ENCODE results near the gene TNFRSF1A. TPM values are rescaled to one million over a fixed set of nuclear protein-coding genes. Genes with fewer than 3 reads are reported as not detected.
A peak's percentile ranks its signal among the peaks of the same experiment; 100 is the strongest.

The TNFRSF1A gene
- total and polyA plus RNA-seq, 2 donors: 56.1 to 223 TPM

- Histone ChIP-seq H3K4me3 (ENCODE audit: low read depth, low read length) (no peak overlapping the region), H3K27ac (ENCODE audit: low read depth) (no peak overlapping the region), H3K4me1 (ENCODE audit: insufficient read depth) (peaks cover 2% of the 10 kb centered on the region), H3K36me3 (ENCODE audit: insufficient read depth) (peaks cover 5% of the 10 kb centered on the region)
- 79% methylated on average over 9 of the region's 9 CpGs for WGBS
- no peak for DNase-seq (ENCODE audit: extremely low spot score)
Measured at GRCh38 chr12:6333029-6333428, 8.8 kb downstream of the TNFRSF1A start.

- 79% methylated on average over 4 of the region's 4 CpGs for whole genome bisulfite sequencing
- H3K4me1 ChIP-seq (ENCODE audit: insufficient read depth): peaks cover 2% of the 10 kb centered on the region
- DNase-seq (ENCODE audit: extremely low spot score): no peak
Measured at GRCh38 chr12:6332459-6332858, 9.4 kb downstream of the TNFRSF1A start.

GRCh38 chr12:6330999-6331714, 10.7 kb downstream of the TNFRSF1A start:
- Histone ChIP-seq H3K27ac (ENCODE audit: low read depth) (no peak overlapping the region), H3K36me3 (ENCODE audit: insufficient read depth) (peaks cover 5% of the 10 kb centered on the region), H3K4me3 (ENCODE audit: low read depth, low read length) (no peak overlapping the region), H3K4me1 (ENCODE audit: insufficient read depth) (peaks cover 2% of the 10 kb centered on the region)
- DNase-seq (ENCODE audit: extremely low spot score): no peak
- WGBS: 84% methylated on average over 4 of the region's 4 CpGs

More at GRCh38 chr12:6332459-6332858, 9.4 kb downstream of the TNFRSF1A start:
- H3K4me3 ChIP-seq (ENCODE audit: low read depth, low read length): no peak overlapping the region
- peaks cover 5% of the 10 kb centered on the region for H3K36me3 ChIP-seq (ENCODE audit: insufficient read depth)
- no peak overlapping the region for H3K27ac ChIP-seq (ENCODE audit: low read depth)

- DNase-seq (ENCODE audit: extremely low spot score): no peak
- Histone ChIP-seq H3K36me3 (ENCODE audit: insufficient read depth) (peaks cover 5% of the 10 kb centered on the region), H3K4me3 (ENCODE audit: low read depth, low read length) (no peak overlapping the region), H3K4me1 (ENCODE audit: insufficient read depth) (no peaks in the 10 kb centered on the region), H3K27ac (ENCODE audit: low read depth) (no peak overlapping the region)
- 82% methylated on average over 5 of the region's 5 CpGs for WGBS
Measured at GRCh38 chr12:6330192-6330591, 11.7 kb downstream of the TNFRSF1A start.

- H3K27ac ChIP-seq (ENCODE audit: low read depth): no peak overlapping the region
- no peak overlapping the region for H3K4me3 ChIP-seq (ENCODE audit: low read depth, low read length)
- DNase-seq (ENCODE audit: extremely low spot score): no peak
- 70% methylated on average over 15 of the region's 15 CpGs for WGBS
- peaks cover 5% of the 10 kb centered on the region for H3K36me3 ChIP-seq (ENCODE audit: insufficient read depth)
- H3K4me1 ChIP-seq (ENCODE audit: insufficient read depth): no peaks in the 10 kb centered on the region
Measured at GRCh38 chr12:6329703-6330064, 12.2 kb downstream of the TNFRSF1A start.

- DNase-seq (ENCODE audit: extremely low spot score): no peak
- Histone ChIP-seq H3K27ac (ENCODE audit: low read depth) (no peak overlapping the region), H3K4me1 (ENCODE audit: insufficient read depth) (no peaks in the 10 kb centered on the region), H3K4me3 (ENCODE audit: low read depth, low read length) (no peak overlapping the region), H3K36me3 (ENCODE audit: insufficient read depth) (peaks cover 5% of the 10 kb centered on the region)
- 76% methylated on average over 75 of the region's 75 CpGs for WGBS
Measured at GRCh38 chr12:6328945-6329702, 12.8 kb downstream of the TNFRSF1A start.

GRCh38 chr12:6328045-6328779, 13.7 kb downstream of the TNFRSF1A start:
- no peak for DNase-seq (ENCODE audit: extremely low spot score)
- no peak overlapping the region for H3K27ac ChIP-seq (ENCODE audit: low read depth)
- 85% methylated on average over 10 of the region's 10 CpGs for WGBS
- peaks cover 5% of the 10 kb centered on the region for H3K36me3 ChIP-seq (ENCODE audit: insufficient read depth)
- no peaks in the 10 kb centered on the region for H3K4me1 ChIP-seq (ENCODE audit: insufficient read depth)
- H3K4me3 ChIP-seq (ENCODE audit: low read depth, low read length): no peak overlapping the region

- Histone ChIP-seq H3K36me3 (ENCODE audit: insufficient read depth) (peaks cover 5% of the 10 kb centered on the region), H3K4me1 (ENCODE audit: insufficient read depth) (no peaks in the 10 kb centered on the region), H3K4me3 (ENCODE audit: low read depth, low read length) (no peak overlapping the region), H3K27ac (ENCODE audit: low read depth) (no peak overlapping the region)
- DNase-seq (ENCODE audit: extremely low spot score): no peak
- 55% methylated on average over 33 of the region's 33 CpGs for WGBS
Measured at GRCh38 chr12:6327229-6328041, 14.4 kb downstream of the TNFRSF1A start.

- WGBS: 40% methylated on average over 21 of the region's 21 CpGs
Measured at GRCh38 chr12:6326316-6327228, 15.3 kb downstream of the TNFRSF1A start.

GRCh38 chr12:6324936-6325750, 16.7 kb downstream of the TNFRSF1A start:
- Histone ChIP-seq H3K27ac (ENCODE audit: low read depth) (no peak overlapping the region), H3K36me3 (ENCODE audit: insufficient read depth) (peaks cover 5% of the 10 kb centered on the region), H3K4me3 (ENCODE audit: low read depth, low read length) (no peak overlapping the region), H3K4me1 (ENCODE audit: insufficient read depth) (no peaks in the 10 kb centered on the region)
- WGBS: 74% methylated on average over 6 of the region's 6 CpGs
- DNase-seq (ENCODE audit: extremely low spot score): no peak

More at GRCh38 chr12:6326316-6327228, 15.3 kb downstream of the TNFRSF1A start:
- Histone ChIP-seq H3K4me3 (ENCODE audit: low read depth, low read length) (no peak overlapping the region), H3K4me1 (ENCODE audit: insufficient read depth) (no peaks in the 10 kb centered on the region), H3K27ac (ENCODE audit: low read depth) (no peak overlapping the region), H3K36me3 (ENCODE audit: insufficient read depth) (peaks cover 5% of the 10 kb centered on the region)
- no peak for DNase-seq (ENCODE audit: extremely low spot score)

- 44% methylated on average over 19 of the region's 19 CpGs for WGBS
- no peaks in the 10 kb centered on the region for H3K4me1 ChIP-seq (ENCODE audit: insufficient read depth)
- DNase-seq (ENCODE audit: extremely low spot score): no peak
- no peak overlapping the region for H3K4me3 ChIP-seq (ENCODE audit: low read depth, low read length)
- no peaks in the 10 kb centered on the region for H3K36me3 ChIP-seq (ENCODE audit: insufficient read depth)
- peak overlapping the region; percentile 62 for H3K27ac ChIP-seq (ENCODE audit: low read depth)
Measured at GRCh38 chr12:6323995-6324711, 17.7 kb downstream of the TNFRSF1A start.
